Panc1 (cell line): ENCODE measurements around the gene KCNMB2.

ENCODE experiments used
- POLR2AphosphoS5 ChIP-seq: IDR thresholded peaks from 2 replicates; pipeline ENCODE4 v1.6.1; 2012; ENCODE audit warnings: mild to moderate bottlenecking, low read depth, low read length, moderate library complexity
- SIN3A ChIP-seq: IDR thresholded peaks from 2 replicates; pipeline ENCODE4 v1.6.1; 2012; ENCODE audit warnings: low read depth, mild to moderate bottlenecking, low read length, moderate library complexity, borderline replicate concordance; ENCODE audit not compliant: insufficient read depth
- TCF7L2 ChIP-seq: IDR thresholded peaks from 2 replicates; pipeline ENCODE4 v1.6.1; 2011; ENCODE audit warnings: mild to moderate bottlenecking, low read depth, low read length, inconsistent platforms
- TF ChIP-seq, protein P1 (sequence below): fragments of 450-650 bp; IDR thresholded peaks from 2 replicates; pipeline ENCODE4 v1.5.1; 2017; ENCODE audit warnings: mild to moderate bottlenecking
- TF ChIP-seq, protein P2 (sequence below), 2 experiments: IDR thresholded peaks; 2 replicates each; pipeline ENCODE4 v1.6.1; 2011 to 2012; ENCODE audit warnings: low read depth in 2 of 2, control low read depth in 1 of 2, low read length in 1 of 2, mild to moderate bottlenecking in 1 of 2, moderate library complexity in 1 of 2; ENCODE audit not compliant: insufficient read depth in 1 of 2

DNA sequence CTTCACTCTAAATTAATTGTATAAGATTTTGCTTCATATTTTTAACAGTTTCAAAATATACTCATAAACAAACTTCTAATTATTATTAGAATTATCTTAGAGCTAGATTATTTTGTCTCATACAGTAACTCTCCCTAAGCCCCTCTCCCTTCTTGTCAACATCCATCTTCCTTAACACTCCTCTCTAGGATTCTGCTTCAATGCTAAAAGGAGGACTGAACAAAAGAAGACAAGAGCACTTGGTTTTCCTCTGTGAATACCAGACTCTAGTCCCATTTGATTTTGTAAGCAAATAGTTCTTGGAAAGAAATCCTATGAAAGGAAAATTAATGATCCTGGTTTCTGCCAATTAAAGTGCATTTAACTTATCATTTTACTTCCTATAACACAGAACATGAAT, 91.8 kb downstream of the KCNMB2 start:
- TF ChIP-seq, protein P1, sequence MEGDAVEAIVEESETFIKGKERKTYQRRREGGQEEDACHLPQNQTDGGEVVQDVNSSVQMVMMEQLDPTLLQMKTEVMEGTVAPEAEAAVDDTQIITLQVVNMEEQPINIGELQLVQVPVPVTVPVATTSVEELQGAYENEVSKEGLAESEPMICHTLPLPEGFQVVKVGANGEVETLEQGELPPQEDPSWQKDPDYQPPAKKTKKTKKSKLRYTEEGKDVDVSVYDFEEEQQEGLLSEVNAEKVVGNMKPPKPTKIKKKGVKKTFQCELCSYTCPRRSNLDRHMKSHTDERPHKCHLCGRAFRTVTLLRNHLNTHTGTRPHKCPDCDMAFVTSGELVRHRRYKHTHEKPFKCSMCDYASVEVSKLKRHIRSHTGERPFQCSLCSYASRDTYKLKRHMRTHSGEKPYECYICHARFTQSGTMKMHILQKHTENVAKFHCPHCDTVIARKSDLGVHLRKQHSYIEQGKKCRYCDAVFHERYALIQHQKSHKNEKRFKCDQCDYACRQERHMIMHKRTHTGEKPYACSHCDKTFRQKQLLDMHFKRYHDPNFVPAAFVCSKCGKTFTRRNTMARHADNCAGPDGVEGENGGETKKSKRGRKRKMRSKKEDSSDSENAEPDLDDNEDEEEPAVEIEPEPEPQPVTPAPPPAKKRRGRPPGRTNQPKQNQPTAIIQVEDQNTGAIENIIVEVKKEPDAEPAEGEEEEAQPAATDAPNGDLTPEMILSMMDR, result no peak
- TF ChIP-seq POLR2AphosphoS5, result no peak
- TF ChIP-seq, protein P2, sequence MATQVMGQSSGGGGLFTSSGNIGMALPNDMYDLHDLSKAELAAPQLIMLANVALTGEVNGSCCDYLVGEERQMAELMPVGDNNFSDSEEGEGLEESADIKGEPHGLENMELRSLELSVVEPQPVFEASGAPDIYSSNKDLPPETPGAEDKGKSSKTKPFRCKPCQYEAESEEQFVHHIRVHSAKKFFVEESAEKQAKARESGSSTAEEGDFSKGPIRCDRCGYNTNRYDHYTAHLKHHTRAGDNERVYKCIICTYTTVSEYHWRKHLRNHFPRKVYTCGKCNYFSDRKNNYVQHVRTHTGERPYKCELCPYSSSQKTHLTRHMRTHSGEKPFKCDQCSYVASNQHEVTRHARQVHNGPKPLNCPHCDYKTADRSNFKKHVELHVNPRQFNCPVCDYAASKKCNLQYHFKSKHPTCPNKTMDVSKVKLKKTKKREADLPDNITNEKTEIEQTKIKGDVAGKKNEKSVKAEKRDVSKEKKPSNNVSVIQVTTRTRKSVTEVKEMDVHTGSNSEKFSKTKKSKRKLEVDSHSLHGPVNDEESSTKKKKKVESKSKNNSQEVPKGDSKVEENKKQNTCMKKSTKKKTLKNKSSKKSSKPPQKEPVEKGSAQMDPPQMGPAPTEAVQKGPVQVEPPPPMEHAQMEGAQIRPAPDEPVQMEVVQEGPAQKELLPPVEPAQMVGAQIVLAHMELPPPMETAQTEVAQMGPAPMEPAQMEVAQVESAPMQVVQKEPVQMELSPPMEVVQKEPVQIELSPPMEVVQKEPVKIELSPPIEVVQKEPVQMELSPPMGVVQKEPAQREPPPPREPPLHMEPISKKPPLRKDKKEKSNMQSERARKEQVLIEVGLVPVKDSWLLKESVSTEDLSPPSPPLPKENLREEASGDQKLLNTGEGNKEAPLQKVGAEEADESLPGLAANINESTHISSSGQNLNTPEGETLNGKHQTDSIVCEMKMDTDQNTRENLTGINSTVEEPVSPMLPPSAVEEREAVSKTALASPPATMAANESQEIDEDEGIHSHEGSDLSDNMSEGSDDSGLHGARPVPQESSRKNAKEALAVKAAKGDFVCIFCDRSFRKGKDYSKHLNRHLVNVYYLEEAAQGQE (IDR thresholded peaks at IDR 0.05; ENCODE audit: insufficient read depth in 1 of 2, low read depth in 2 of 2, low read length in 1 of 2), result no peak
- no peak for TF ChIP-seq SIN3A
- no peak for TF ChIP-seq TCF7L2
